ENCODE results near the gene SMIM41.

DNA sequence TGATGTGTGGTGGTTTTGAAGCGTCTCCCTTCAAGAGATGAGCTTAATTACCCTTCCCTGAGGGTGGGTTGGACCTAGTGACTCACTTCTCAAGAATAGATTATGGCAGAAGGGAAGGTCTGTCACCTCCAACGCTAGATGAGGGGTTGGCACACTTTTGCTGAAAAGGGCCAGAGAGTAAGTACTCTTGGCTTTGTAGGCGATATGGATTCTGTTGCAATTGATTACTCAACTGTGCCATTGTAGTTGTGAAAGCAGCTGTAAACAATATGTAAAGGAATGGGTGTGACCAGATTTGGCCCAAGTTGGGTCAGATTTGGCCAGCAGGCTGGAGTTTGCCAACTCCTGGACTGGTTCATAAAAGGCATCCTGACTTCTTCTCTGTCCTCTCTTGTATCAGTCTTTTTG, 53.3 kb downstream of the SMIM41 start:
- TF ChIP-seq, protein P1, sequence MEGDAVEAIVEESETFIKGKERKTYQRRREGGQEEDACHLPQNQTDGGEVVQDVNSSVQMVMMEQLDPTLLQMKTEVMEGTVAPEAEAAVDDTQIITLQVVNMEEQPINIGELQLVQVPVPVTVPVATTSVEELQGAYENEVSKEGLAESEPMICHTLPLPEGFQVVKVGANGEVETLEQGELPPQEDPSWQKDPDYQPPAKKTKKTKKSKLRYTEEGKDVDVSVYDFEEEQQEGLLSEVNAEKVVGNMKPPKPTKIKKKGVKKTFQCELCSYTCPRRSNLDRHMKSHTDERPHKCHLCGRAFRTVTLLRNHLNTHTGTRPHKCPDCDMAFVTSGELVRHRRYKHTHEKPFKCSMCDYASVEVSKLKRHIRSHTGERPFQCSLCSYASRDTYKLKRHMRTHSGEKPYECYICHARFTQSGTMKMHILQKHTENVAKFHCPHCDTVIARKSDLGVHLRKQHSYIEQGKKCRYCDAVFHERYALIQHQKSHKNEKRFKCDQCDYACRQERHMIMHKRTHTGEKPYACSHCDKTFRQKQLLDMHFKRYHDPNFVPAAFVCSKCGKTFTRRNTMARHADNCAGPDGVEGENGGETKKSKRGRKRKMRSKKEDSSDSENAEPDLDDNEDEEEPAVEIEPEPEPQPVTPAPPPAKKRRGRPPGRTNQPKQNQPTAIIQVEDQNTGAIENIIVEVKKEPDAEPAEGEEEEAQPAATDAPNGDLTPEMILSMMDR (conservative IDR thresholded peaks at IDR 0.05; ENCODE audit: low read depth, low read length): no peak
- TF ChIP-seq EZH2phosphoT487 (IDR thresholded peaks at IDR 0.05; ENCODE audit: borderline replicate concordance, low read length) (no peak), EZH2 (IDR thresholded peaks at IDR 0.05; ENCODE audit: low read length, unreplicated experiment) (no peak)

Measured in PC-3 (cell line).